ENCODE data around the gene MTA3. TPM values are rescaled to one million over a fixed set of nuclear protein-coding genes. Genes with fewer than 3 reads are reported as not detected.

The MTA3 gene
- total and polyA plus RNA-seq, 11 donors = 11.9 to 31.8 (median 23.3) TPM

DNA sequence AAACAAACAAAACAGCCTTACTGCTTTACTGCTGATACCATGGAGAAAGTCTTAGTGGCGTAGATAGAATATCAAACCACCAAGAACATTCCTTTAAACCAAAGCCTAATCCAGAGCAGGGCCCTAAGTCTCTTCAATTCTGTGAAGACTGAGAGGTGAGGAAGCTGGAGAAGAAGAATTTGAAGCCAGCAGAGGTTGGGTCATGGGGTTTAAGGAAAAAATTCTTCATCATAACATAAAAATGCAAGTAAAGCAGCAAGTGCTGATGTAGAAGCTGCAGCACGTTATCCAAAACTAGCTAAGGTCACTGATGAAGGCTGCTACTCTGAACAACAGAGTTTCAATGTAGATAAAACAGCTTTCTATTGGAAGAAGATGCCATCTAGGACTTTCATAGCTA, 77.1 kb downstream of the MTA3 start:
- H3K9me3 ChIP-seq = no peaks in the 10 kb centered on the region
- no peak for DNase-seq
- TF ChIP-seq POLR2A (IDR thresholded peaks at IDR 0.05) = no peak
- TF ChIP-seq, protein P1, sequence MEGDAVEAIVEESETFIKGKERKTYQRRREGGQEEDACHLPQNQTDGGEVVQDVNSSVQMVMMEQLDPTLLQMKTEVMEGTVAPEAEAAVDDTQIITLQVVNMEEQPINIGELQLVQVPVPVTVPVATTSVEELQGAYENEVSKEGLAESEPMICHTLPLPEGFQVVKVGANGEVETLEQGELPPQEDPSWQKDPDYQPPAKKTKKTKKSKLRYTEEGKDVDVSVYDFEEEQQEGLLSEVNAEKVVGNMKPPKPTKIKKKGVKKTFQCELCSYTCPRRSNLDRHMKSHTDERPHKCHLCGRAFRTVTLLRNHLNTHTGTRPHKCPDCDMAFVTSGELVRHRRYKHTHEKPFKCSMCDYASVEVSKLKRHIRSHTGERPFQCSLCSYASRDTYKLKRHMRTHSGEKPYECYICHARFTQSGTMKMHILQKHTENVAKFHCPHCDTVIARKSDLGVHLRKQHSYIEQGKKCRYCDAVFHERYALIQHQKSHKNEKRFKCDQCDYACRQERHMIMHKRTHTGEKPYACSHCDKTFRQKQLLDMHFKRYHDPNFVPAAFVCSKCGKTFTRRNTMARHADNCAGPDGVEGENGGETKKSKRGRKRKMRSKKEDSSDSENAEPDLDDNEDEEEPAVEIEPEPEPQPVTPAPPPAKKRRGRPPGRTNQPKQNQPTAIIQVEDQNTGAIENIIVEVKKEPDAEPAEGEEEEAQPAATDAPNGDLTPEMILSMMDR (IDR thresholded peaks at IDR 0.05) = no peak
- peaks cover 0 to 6% (median 0%) of the 10 kb centered on the region in 12 donors for H3K4me1 ChIP-seq
- no peak for ATAC-seq
- WGBS, 4 donors = 98 to 100% (median 98%) methylated on average over 2 of the region's 2 CpGs
- no peak overlapping the region for H3K4me3 ChIP-seq
- H3K27me3 ChIP-seq = no peaks in the 10 kb centered on the region
- H3K27ac ChIP-seq = no peak overlapping the region
- intact Hi-C loops (cut with DNase I) = no loop called here
- H3K36me3 ChIP-seq = peaks cover 0 to 30% (median 27%) of the 10 kb centered on the region in 9 donors

DNA sequence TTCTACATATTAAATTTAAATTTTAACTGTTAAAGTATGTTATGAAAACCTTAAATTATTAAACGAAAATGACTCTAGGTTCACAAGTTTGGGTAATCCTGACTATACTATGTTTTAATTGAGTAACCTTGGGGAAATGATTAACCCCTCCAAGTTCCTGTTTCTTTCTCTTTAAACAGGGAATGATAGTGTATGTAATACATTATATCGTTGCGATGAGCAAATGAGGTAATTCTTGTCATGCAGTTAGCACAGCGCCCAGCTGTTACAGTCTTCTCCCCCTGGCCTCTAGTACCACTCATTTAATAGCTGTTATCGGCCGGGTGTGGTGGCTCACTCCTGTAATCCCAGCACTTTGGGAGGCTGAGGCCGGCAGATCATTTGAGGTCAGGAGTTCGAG, 80.4 kb downstream of the MTA3 start:
- no peak overlapping the region for H3K4me3 ChIP-seq
- ATAC-seq (no peak), DNase-seq (no peak)
- H3K27me3 ChIP-seq = no peaks in the 10 kb centered on the region
- no peak overlapping the region for H3K27ac ChIP-seq
- 91 to 93% (median 92%) methylated on average over 8 of the region's 8 CpGs for WGBS, 4 donors
- intact Hi-C loops (cut with DNase I) = no loop called here
- H3K4me1 ChIP-seq = no peaks in the 10 kb centered on the region
- TF ChIP-seq, protein P1 (IDR thresholded peaks at IDR 0.05) = no peak
- TF ChIP-seq POLR2A (IDR thresholded peaks at IDR 0.05) = no peak
- peaks cover 0 to 29% (median 27%) of the 10 kb centered on the region in 9 donors for H3K36me3 ChIP-seq
- H3K9me3 ChIP-seq = no peaks in the 10 kb centered on the region

DNA sequence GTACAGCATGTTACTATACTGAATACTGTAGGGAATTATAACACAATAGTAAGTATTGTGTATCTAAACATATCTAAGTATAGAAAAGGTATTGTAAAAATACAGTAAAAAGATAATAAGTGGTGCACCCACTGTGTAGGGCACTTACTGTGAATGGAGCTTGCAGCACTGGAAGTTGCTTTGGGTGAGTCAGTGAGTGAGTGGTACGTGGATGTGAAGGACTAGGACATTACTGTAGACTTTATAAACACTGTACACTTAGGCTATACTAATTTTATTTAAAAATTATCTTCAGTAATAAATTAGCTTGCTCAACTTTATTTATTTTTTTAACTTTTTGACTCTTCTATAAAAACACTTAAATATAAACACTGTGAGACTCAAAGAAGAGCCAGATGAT, 82.6 kb downstream of the MTA3 start:
- DNase-seq = no peak
- Histone ChIP-seq H3K27ac (no peak overlapping the region), H3K27me3 (no peaks in the 10 kb centered on the region), H3K4me3 (no peak overlapping the region), H3K9me3 (no peaks in the 10 kb centered on the region), H3K4me1 (no peaks in the 10 kb centered on the region), H3K36me3 (peaks cover 0 to 17% (median 8%) of the 10 kb centered on the region in 9 donors)
- ATAC-seq = no peak
- WGBS, 4 donors = 93 to 100% (median 98%) methylated on average over 1 of the region's 1 CpG
- intact Hi-C loops (cut with DNase I) = no loop called here
- TF ChIP-seq, protein P1 (IDR thresholded peaks at IDR 0.05) = no peak
- no peak for TF ChIP-seq POLR2A (IDR thresholded peaks at IDR 0.05)

DNA sequence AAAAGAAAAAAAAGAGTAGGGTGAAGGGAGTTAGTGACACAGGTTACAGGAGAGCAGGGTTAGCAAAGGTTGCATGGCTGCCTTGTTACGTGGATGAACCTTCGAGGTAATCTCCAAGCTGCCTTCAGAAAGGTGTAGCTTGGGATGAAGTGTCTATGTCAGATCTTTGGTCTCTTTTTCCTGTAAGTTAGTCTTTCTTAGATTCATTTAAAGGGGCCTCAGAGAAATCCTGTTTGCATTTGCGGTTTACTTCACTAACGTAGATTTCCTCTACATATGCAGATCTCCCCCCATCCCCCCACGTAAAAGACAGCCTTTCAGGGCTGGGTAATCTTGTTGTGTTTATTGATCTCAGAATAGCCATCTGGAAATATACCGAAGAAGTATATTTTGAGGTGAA, 83.7 kb downstream of the MTA3 start:
- no peaks in the 10 kb centered on the region for H3K9me3 ChIP-seq
- no peak overlapping the region for H3K4me3 ChIP-seq
- DNase-seq (no peak), ATAC-seq (no peak)
- 92 to 97% (median 96%) methylated on average over 6 of the region's 6 CpGs for WGBS, 4 donors
- H3K27ac ChIP-seq = no peak overlapping the region
- H3K4me1 ChIP-seq = no peaks in the 10 kb centered on the region
- H3K36me3 ChIP-seq = peaks cover 0 to 20% (median 8%) of the 10 kb centered on the region in 9 donors
- intact Hi-C loops (cut with DNase I) = no loop called here
- TF ChIP-seq, protein P1 (IDR thresholded peaks at IDR 0.05) = no peak
- no peak for TF ChIP-seq POLR2A (IDR thresholded peaks at IDR 0.05)
- no peaks in the 10 kb centered on the region for H3K27me3 ChIP-seq
